SJCRH30 (cell line): ENCODE results near the gene FAIM2. TPM values are rescaled to one million over a fixed set of nuclear protein-coding genes. Genes with fewer than 3 reads are reported as not detected.
"Not testable (repeated sequence)": the region's sequence is repeated elsewhere in the genome, so short reads cannot be mapped to it uniquely, and the experiment has no call there.

Experiments used
- DNase-seq, 2 experiments: peaks; one replicate each; pipeline ENCODE4 v3.0.0-alpha.2; 2015 to 2020
- H3K27ac ChIP-seq: fragments of 250-450 bp; sonication (Bioruptor Pico); 2 replicates; pipeline ENCODE4 v1.5.1; 2020; ENCODE audit warnings: mild to moderate bottlenecking, moderate library complexity
- H3K27me3 ChIP-seq: fragments of 250-450 bp; sonication (Bioruptor Pico); 2 replicates; pipeline ENCODE4 v1.5.1; 2020; ENCODE audit warnings: mild to moderate bottlenecking, moderate library complexity
- H3K36me3 ChIP-seq: fragments of 250-450 bp; sonication (Bioruptor Pico); 2 replicates; pipeline ENCODE4 v1.5.1; 2020; ENCODE audit warnings: mild to moderate bottlenecking, moderate library complexity
- H3K4me1 ChIP-seq: fragments of 250-450 bp; sonication (Bioruptor Pico); 2 replicates; pipeline ENCODE4 v1.5.1; 2020; ENCODE audit warnings: mild to moderate bottlenecking, moderate library complexity
- H3K4me3 ChIP-seq: fragments of 250-450 bp; sonication (Bioruptor Pico); 2 replicates; pipeline ENCODE4 v1.5.1; 2020; ENCODE audit warnings: mild to moderate bottlenecking, moderate library complexity
- H3K9me3 ChIP-seq: fragments of 250-450 bp; sonication (Bioruptor Pico); replicated peaks from 2 replicates; pipeline ENCODE4 v1.5.1; 2020; ENCODE audit warnings: mild to moderate bottlenecking, moderate library complexity
- total RNA-seq: library from RNA; depleted of rRNA; stranded (reverse); fragments of >200 nt; shearing (Covaris generic); gene quantifications from 2 replicates; pipeline ENCODE4 v1.2.3, GENCODE V29; 2014

The FAIM2 gene
- total RNA-seq, 1 experiment from 2014 or later, result 0.67 TPM

DNA sequence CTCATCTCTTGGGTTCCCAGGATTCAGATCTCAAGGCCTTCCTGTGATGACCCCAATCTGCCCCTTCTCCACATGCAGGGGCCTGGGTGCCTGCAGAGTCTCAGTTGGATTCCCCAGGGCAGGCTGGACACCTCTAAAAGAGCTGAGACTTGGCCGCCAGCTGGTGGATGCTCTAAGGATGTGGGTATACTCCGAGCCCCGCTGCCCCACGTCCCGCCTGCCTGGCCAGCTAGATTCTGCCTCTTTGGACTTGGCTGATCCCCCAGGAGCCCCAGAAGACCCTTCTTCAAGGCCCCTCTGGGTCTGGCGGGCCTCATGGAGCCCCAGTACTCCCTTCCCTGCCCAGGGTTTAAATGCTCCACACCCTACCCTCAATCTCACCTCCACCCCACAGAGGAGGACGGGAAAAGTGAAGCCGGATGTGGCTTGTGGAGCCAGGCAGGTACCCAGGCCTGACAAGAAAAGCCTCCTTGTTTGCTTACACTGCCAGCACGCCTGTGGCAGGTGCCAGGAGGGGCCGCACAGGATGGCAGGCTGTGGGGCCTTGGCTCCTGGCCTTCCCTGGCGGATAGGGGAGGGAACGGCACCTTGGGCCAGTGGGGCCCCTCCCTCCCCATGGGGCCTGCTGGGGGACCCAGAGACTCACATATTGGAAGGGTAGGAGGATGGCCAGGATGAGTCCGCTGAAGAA is 15.1 kb downstream of the FAIM2 start:
- H3K4me3 ChIP-seq, result no peak overlapping the region
- no peak overlapping the region for H3K27ac ChIP-seq
- H3K4me1 ChIP-seq, result no peaks in the 10 kb centered on the region
- no peaks in the 10 kb centered on the region for H3K9me3 ChIP-seq
- no peak for DNase-seq
- H3K27me3 ChIP-seq, result peaks cover 17% of the 10 kb centered on the region; the same call in 1 of the 2 replicates
- H3K36me3 ChIP-seq, result no peaks in the 10 kb centered on the region

DNA sequence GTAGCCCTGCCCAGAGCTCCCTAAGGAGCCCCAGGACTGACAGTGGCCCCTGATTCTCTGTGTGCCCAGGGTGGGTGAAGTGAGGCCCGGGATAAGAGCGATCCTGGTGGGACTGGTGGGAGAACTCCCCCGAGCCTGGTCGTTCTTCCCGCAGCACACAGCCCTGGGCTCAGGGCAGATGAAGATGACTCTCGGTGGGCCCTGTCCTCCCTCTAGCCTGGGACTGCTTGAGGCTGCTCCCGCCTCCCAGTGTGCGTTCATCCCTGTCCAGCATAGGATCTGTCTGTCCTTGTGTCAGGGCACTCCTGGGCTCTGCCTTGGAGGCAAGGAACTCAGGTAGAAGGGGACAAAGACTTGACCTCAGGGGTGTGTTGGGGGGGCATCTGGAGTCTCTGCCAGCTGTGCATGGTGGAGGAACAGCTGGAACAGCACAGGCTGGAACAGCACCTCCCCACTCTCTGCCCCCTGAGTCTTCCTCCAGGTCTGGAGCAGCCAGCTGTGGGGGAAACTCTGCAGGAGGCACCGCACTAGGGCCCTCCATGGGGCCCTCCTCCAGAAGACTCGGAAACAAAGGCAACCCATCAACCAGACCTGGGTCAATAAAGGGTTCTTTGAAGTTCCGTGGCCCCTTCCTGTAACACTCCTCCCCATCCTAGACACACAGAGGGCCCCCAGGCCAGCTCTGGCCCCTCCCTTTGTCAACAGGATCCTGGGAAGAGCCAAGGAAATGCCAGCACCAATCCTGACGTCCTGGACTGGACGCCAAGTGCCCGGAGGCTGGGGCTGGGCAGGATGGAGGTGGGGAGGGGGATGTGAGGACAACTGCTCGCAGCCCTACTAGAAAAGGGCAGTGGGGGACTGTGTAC is 15.9 kb downstream of the FAIM2 start:
- H3K4me3 ChIP-seq, result no peak overlapping the region
- DNase-seq, result no peak
- H3K9me3 ChIP-seq, result no peaks in the 10 kb centered on the region
- H3K27ac ChIP-seq, result no peak overlapping the region
- H3K36me3 ChIP-seq, result no peaks in the 10 kb centered on the region
- H3K4me1 ChIP-seq, result no peaks in the 10 kb centered on the region
- H3K27me3 ChIP-seq, result peaks cover 17% of the 10 kb centered on the region; the same call in 1 of the 2 replicates

DNA sequence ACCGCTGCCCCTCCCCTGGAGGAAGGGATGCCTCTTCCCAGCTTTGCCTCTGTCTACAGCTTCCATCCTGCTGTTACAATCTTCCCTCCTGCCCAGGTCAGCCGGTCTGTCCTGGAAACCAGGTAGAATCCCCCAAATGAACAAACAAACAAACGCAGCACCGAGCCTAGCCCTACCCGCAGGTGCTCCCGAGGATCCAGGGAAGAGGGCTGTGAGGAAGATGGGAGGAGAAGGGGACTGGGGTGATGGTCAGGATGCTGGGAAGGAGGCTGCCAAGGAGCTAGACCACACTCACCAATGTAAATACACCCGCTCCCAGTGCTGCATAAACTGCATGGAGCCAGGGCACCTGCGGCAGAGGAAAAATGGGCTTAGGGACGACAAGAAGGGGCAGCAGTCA is 16.6 kb downstream of the FAIM2 start:
- Histone ChIP-seq H3K27me3 (peaks cover 18% of the 10 kb centered on the region; the same call in 1 of the 2 replicates), H3K36me3 (no peaks in the 10 kb centered on the region), H3K4me1 (no peaks in the 10 kb centered on the region), H3K4me3 (no peak overlapping the region), H3K9me3 (no peaks in the 10 kb centered on the region), H3K27ac (no peak overlapping the region)
- DNase-seq, result no peak

GRCh38 chr12:49885663-49886461 is 17.8 kb downstream of the FAIM2 start:
- no peak overlapping the region for H3K4me3 ChIP-seq
- no peaks in the 10 kb centered on the region for H3K4me1 ChIP-seq
- H3K36me3 ChIP-seq, result no peaks in the 10 kb centered on the region
- no peak for DNase-seq
- H3K27ac ChIP-seq, result no peak overlapping the region
- H3K9me3 ChIP-seq, result no peaks in the 10 kb centered on the region
- peaks cover 20% of the 10 kb centered on the region; the same call in 1 of the 2 replicates for H3K27me3 ChIP-seq

DNA sequence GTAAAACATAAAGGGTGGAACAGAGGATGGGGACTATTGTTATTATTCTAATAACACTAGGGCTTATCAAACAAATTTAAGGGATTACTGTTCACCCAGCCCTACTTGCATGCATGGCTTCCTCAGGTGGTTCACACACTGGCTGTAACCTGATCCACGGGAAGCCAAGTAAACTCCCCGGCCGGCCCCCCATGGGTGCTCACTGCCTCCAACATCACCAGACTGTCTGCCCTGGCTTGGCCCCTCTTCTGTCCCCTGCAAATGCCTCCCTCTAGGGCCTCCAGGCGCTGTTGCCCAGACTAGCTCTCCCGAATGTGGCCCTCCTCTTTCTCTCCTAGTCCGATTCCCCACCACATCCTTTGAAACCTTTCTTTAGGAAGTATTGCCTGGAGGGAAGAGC is 18.6 kb downstream of the FAIM2 start:
- peak in 1 of 2 experiments; percentile 26 for DNase-seq
- peaks cover 20% of the 10 kb centered on the region; the same call in 1 of the 2 replicates for H3K27me3 ChIP-seq
- H3K4me3 ChIP-seq, result no peak overlapping the region
- H3K27ac ChIP-seq, result no peak overlapping the region
- no peaks in the 10 kb centered on the region for H3K9me3 ChIP-seq
- H3K4me1 ChIP-seq, result no peaks in the 10 kb centered on the region
- H3K36me3 ChIP-seq, result no peaks in the 10 kb centered on the region

- peaks cover 20% of the 10 kb centered on the region; the same call in 1 of the 2 replicates for H3K27me3 ChIP-seq
- no peaks in the 10 kb centered on the region for H3K9me3 ChIP-seq
- H3K4me3 ChIP-seq, result no peak overlapping the region
- no peak overlapping the region for H3K27ac ChIP-seq
- no peaks in the 10 kb centered on the region for H3K4me1 ChIP-seq
- no peaks in the 10 kb centered on the region for H3K36me3 ChIP-seq
- no peak for DNase-seq
These were observed 20.7 kb downstream of the FAIM2 start for GRCh38 chr12:49882851-49883464.

DNA sequence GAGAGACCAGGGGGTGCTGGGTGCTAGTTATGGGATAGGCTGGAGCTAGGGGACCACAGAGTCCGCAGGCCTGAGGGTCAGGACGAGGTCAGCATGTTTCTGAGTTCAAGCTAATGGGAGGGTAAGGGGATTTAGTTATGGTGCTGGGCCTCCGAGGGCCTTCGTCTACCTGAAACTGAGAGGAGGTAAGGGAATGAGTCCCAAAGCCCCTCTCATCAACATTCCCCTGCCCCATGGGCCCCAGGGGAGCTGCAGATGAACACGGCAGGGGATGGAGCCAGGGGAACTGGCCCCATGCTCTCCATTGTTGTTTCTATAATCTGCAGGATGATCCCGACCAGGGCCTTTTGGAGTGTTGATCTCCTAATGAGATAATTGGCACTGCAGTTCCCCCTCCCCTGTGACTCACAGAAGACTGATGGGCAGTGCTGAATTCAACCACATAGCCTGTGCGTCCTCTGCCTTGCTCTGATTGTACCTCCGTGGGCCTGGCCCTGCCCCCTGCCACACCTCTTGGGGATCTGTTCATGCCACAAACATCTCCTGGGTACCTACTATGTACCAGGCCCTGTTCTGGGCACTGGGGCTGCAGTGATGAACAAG is 21.4 kb downstream of the FAIM2 start:
- no peak for DNase-seq
- H3K4me1 ChIP-seq, result no peaks in the 10 kb centered on the region
- H3K36me3 ChIP-seq, result no peaks in the 10 kb centered on the region
- H3K27ac ChIP-seq, result no peak overlapping the region
- no peaks in the 10 kb centered on the region for H3K9me3 ChIP-seq
- H3K4me3 ChIP-seq, result no peak overlapping the region
- H3K27me3 ChIP-seq, result peaks cover 16% of the 10 kb centered on the region; the same call in 1 of the 2 replicates

- Histone ChIP-seq H3K27me3 (peaks cover 11% of the 10 kb centered on the region; the same call in 1 of the 2 replicates), H3K9me3 (no peaks in the 10 kb centered on the region), H3K36me3 (no peaks in the 10 kb centered on the region), H3K4me1 (no peaks in the 10 kb centered on the region), H3K27ac (no peak overlapping the region), H3K4me3 (no peak overlapping the region)
- DNase-seq, result no peak
These were observed 22.1 kb downstream of the FAIM2 start for GRCh38 chr12:49881415-49882247.

GRCh38 chr12:49880756-49881414 is 22.8 kb downstream of the FAIM2 start:
- no peak for DNase-seq
- H3K27ac ChIP-seq, result no peak overlapping the region
- peaks cover 8% of the 10 kb centered on the region; the same call in 1 of the 2 replicates for H3K27me3 ChIP-seq
- no peaks in the 10 kb centered on the region for H3K4me1 ChIP-seq
- no peaks in the 10 kb centered on the region for H3K36me3 ChIP-seq
- no peak overlapping the region for H3K4me3 ChIP-seq
- H3K9me3 ChIP-seq, result no peaks in the 10 kb centered on the region

DNA sequence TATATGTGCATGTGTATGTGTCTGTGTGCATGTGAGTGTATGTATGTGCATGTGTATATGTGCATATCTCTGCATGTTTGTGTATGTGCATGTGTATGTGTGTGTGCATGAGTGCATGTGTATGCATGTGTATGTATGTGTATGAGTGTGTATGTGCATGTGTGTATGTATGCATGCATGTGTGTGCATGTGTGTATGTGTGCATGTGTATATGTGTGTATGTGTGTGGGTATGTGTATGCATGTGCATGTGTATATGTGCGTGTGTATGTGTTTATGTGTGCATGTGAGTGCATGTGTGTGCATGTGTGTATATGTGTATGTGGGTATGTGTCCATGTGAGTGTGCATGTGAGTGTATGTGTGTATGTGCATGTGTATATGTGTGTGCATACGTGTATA is 24.6 kb downstream of the FAIM2 start:
- not testable (repeated sequence) for DNase-seq

GRCh38 chr12:49878021-49878420 is 25.7 kb downstream of the FAIM2 start:
- no peaks in the 10 kb centered on the region for H3K9me3 ChIP-seq
- DNase-seq, result no peak
- peaks cover 10% of the 10 kb centered on the region for H3K4me1 ChIP-seq
- H3K4me3 ChIP-seq, result no peak overlapping the region
- H3K27ac ChIP-seq, result no peak overlapping the region
- H3K27me3 ChIP-seq, result 0 out of 2 replicates have a peak, but pooled peaks cover 3% of the 10 kb centered on the region
- no peaks in the 10 kb centered on the region for H3K36me3 ChIP-seq

More for the DNA sequence above, 24.6 kb downstream of the FAIM2 start:
- not testable (repeated sequence) for H3K4me1 ChIP-seq, H3K27me3 ChIP-seq, H3K27ac ChIP-seq, H3K9me3 ChIP-seq, H3K36me3 ChIP-seq, H3K4me3 ChIP-seq

GRCh38 chr12:49877066-49877465 is 26.6 kb downstream of the FAIM2 start:
- Histone ChIP-seq H3K9me3 (no peaks in the 10 kb centered on the region), H3K27me3 (0 out of 2 replicates have a peak, but pooled peaks cover 1% of the 10 kb centered on the region), H3K4me1 (peaks cover 19% of the 10 kb centered on the region), H3K36me3 (no peaks in the 10 kb centered on the region), H3K4me3 (no peak overlapping the region), H3K27ac (no peak overlapping the region)
- no peak for DNase-seq

- DNase-seq, result no peak
- H3K4me1 ChIP-seq, result peaks cover 27% of the 10 kb centered on the region
- H3K27me3 ChIP-seq, result no peaks in the 10 kb centered on the region
- no peaks in the 10 kb centered on the region for H3K36me3 ChIP-seq
- no peak overlapping the region for H3K4me3 ChIP-seq
- H3K9me3 ChIP-seq, result no peaks in the 10 kb centered on the region
- H3K27ac ChIP-seq, result no peak overlapping the region
These were observed 27.6 kb downstream of the FAIM2 start for GRCh38 chr12:49876070-49876469.
